Stimulated activated CD8-positive, alpha-beta memory T cell treated with anti-CD3 and anti-CD28 coated beads, Interleukin-15, amount 100 ng/mL, for 48 hours (primary cell): ENCODE measurements around the gene KREMEN1.

Experiments
- DNase-seq, 2 donors: peaks; one replicate each; pipeline ENCODE4 v3.0.0-alpha.2; 2020; ENCODE audit warnings: low read depth in 2 of 2

Gene KREMEN1

GRCh38 chr22:29207562-29208501 is 135.0 kb downstream of the KREMEN1 start:
- DNase-seq, result no peak

- no peak for DNase-seq
These were observed 135.6 kb downstream of the KREMEN1 start for GRCh38 chr22:29208502-29208862.

- no peak for DNase-seq
These were observed 136.2 kb downstream of the KREMEN1 start for GRCh38 chr22:29208879-29209623.

- DNase-seq, result no peak
These were observed 136.7 kb downstream of the KREMEN1 start for GRCh38 chr22:29209624-29209929.

GRCh38 chr22:29211066-29211465 is 138.2 kb downstream of the KREMEN1 start:
- DNase-seq, result no peak

GRCh38 chr22:29211466-29211865 is 138.6 kb downstream of the KREMEN1 start:
- no peak for DNase-seq

- DNase-seq, result no peak
These were observed 139.9 kb downstream of the KREMEN1 start for GRCh38 chr22:29212743-29213142.

GRCh38 chr22:29213493-29213892 is 140.7 kb downstream of the KREMEN1 start:
- DNase-seq, result no peak

GRCh38 chr22:29214232-29214631 is 141.4 kb downstream of the KREMEN1 start:
- DNase-seq, result no peak

GRCh38 chr22:29215012-29215860 is 142.4 kb downstream of the KREMEN1 start:
- no peak for DNase-seq

- no peak for DNase-seq
These were observed 143.4 kb downstream of the KREMEN1 start for GRCh38 chr22:29216011-29216872.

GRCh38 chr22:29216873-29217666 is 144.2 kb downstream of the KREMEN1 start:
- no peak for DNase-seq
